Measurements from ENCODE around the gene SPTLC2. TPM values are rescaled to one million over a fixed set of nuclear protein-coding genes. Genes with fewer than 3 reads are reported as not detected.

SPTLC2 gene
- polyA plus RNA-seq, 1 donor: 17.4 TPM

GRCh38 chr14:77457522-77458248 lies 158.8 kb downstream of the SPTLC2 start, which contains the start of the genes AHSA1 and VIPAS39:
TSS of gene AHSA1 (plus strand) at chr14:77458093. CDS start at chr14:77458190, 97 bp downstream.
TSS of gene VIPAS39 (minus strand) at chr14:77457601. CDS start at chr14:77454102, 3,499 bp downstream.
- peak; percentile 99 to 100 for DNase-seq
- H3K9me3 ChIP-seq (ENCODE audit: control insufficient read depth, low read depth, low read length): no peaks in the 10 kb centered on the region
- H3K27me3 ChIP-seq (ENCODE audit: control insufficient read depth, insufficient read depth, low read length): no peaks in the 10 kb centered on the region
- peaks cover 4% of the 10 kb centered on the region for H3K4me1 ChIP-seq (ENCODE audit: control insufficient read depth, insufficient read depth, low read length)
- H3K36me3 ChIP-seq (ENCODE audit: control insufficient read depth, insufficient read depth, low read length): peaks cover 36% of the 10 kb centered on the region
- WGBS (ENCODE audit: insufficient coverage, low lambda C conversion rate): no CpG with 5 or more reads among the region's 50 CpGs
- H3K27ac ChIP-seq (ENCODE audit: low read length): peak within 1 kb of the TSS; percentile 88
- peak within 1 kb of the TSS; percentile 91 for H3K4me3 ChIP-seq (ENCODE audit: low read length)

- Histone ChIP-seq H3K27ac (ENCODE audit: low read length) (peak overlapping the region; percentile 87), H3K4me1 (ENCODE audit: control insufficient read depth, insufficient read depth, low read length) (peaks cover 4% of the 10 kb centered on the region), H3K4me3 (ENCODE audit: low read length) (peak overlapping the region; percentile 91), H3K9me3 (ENCODE audit: control insufficient read depth, low read depth, low read length) (no peaks in the 10 kb centered on the region), H3K27me3 (ENCODE audit: control insufficient read depth, insufficient read depth, low read length) (no peaks in the 10 kb centered on the region), H3K36me3 (ENCODE audit: control insufficient read depth, insufficient read depth, low read length) (peaks cover 32% of the 10 kb centered on the region)
- WGBS (ENCODE audit: insufficient coverage, low lambda C conversion rate): no CpG with 5 or more reads among the region's 18 CpGs
- DNase-seq: no peak
Measured at GRCh38 chr14:77457115-77457521, 159.3 kb downstream of the SPTLC2 start.

Other genes with a start within 250 kb of the SPTLC2 start
- gene TMED8, start 239.5 kb downstream of the SPTLC2 start, polyA plus RNA-seq: 14.7 TPM
- gene SAMD15, start 239.3 kb downstream of the SPTLC2 start, polyA plus RNA-seq: 1.6 TPM
- 0.84 TPM for gene NOXRED1, start 193.1 kb downstream of the SPTLC2 start, polyA plus RNA-seq
- gene VIPAS39, start 159.0 kb downstream of the SPTLC2 start, polyA plus RNA-seq: 26.0 TPM
- gene AHSA1, start 158.5 kb downstream of the SPTLC2 start, polyA plus RNA-seq: 119 TPM
- 0.07 TPM for gene ISM2, start 117.8 kb downstream of the SPTLC2 start, polyA plus RNA-seq
- 11.9 TPM for gene ALKBH1, start 91.4 kb upstream of the SPTLC2 start, polyA plus RNA-seq
- 115 TPM for gene SLIRP, start 91.5 kb upstream of the SPTLC2 start, polyA plus RNA-seq
- 65.3 TPM for gene SNW1, start 144.5 kb upstream of the SPTLC2 start, polyA plus RNA-seq
- gene ADCK1, start 183.5 kb upstream of the SPTLC2 start, polyA plus RNA-seq: 8.5 TPM

Data from large intestine (tissue), 3 donors.